Stimulated activated CD8-positive, alpha-beta memory T cell treated with anti-CD3 and anti-CD28 coated beads, Interleukin-4, amount 100 ng/mL, for 4 hours (primary cell): ENCODE measurements around the gene OR51T1.

Experiments
- DNase-seq, 2 donors: peaks; one replicate each; pipeline ENCODE4 v3.0.0-alpha.2; 2020; ENCODE audit warnings: low read depth in 2 of 2, low spot score in 1 of 2

OR51T1 gene

DNA sequence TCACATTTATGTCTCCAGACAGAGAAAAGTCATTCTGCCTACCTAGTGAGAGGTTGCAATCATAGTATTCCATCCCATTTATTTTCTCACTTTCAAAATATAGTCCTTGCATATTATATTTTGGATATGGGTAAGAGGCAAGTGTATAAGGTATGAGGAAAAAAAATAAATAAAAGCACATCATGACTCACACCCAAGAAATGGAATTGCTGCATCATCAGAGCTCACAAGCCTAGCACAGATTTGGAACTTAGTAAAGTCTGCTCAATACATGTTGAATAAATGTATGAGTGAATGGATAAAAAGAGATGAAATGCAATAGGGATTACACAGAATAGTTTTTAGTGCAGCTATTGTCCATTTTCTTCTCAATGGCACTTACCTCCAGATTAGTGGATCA lies 44.9 kb downstream of the OR51T1 start:
- DNase-seq: no peak
